ENCODE data around the gene KLHL4.

GRCh38 chrX:87582453-87582852 lies 64.9 kb downstream of the KLHL4 start:
- TF ChIP-seq CTCF (IDR thresholded peaks at IDR 0.05; ENCODE audit: low read depth, low read length, poor library complexity, severe bottlenecking) (no peak), EZH2phosphoT487 (IDR thresholded peaks at IDR 0.05; ENCODE audit: borderline replicate concordance, low read length) (no peak)

Data from DOHH2 (cell line).